Measurements from ENCODE around the gene MRTFB. TPM values are rescaled to one million over a fixed set of nuclear protein-coding genes. Genes with fewer than 3 reads are reported as not detected.
"Not testable (repeated sequence)": the region's sequence is repeated elsewhere in the genome, so short reads cannot be mapped to it uniquely, and the experiment has no call there.

Gene MRTFB
- polyA plus RNA-seq, 3 donors from 2014 or later = 2.1 to 3.6 (median 3.6) TPM

GRCh38 chr16:14047121-14047859 is 23.8 kb upstream of the MRTFB start:
- H3K36me3 Mint-ChIP-seq; H3K9me3 Mint-ChIP-seq; H3K4me1 Mint-ChIP-seq; H3K27me3 Mint-ChIP-seq (ENCODE audit: low read depth in 3 of 3); DNase-seq; H3K27ac Mint-ChIP-seq; H3K4me3 Mint-ChIP-seq: not testable (repeated sequence)

- no peaks in the 10 kb centered on the region for H3K36me3 Mint-ChIP-seq
- H3K4me3 Mint-ChIP-seq = no peak overlapping the region
- DNase-seq = no peak
- no peaks in the 10 kb centered on the region for H3K4me1 Mint-ChIP-seq
- no peak overlapping the region for H3K27ac Mint-ChIP-seq
- H3K27me3 Mint-ChIP-seq (ENCODE audit: low read depth in 3 of 3) = peaks cover 0 to 5% (median 2%) of the 10 kb centered on the region in 3 donors
- no peaks in the 10 kb centered on the region for H3K9me3 Mint-ChIP-seq
Observed at GRCh38 chr16:14050291-14051027, 20.7 kb upstream of the MRTFB start.

- Mint-ChIP-seq H3K27ac (no peak overlapping the region), H3K36me3 (no peaks in the 10 kb centered on the region), H3K4me1 (no peaks in the 10 kb centered on the region), H3K9me3 (no peaks in the 10 kb centered on the region), H3K27me3 (ENCODE audit: low read depth in 3 of 3) (peaks cover under 1 to 5% (median 2%) of the 10 kb centered on the region in 3 donors), H3K4me3 (no peak overlapping the region)
- no peak for DNase-seq
Observed at GRCh38 chr16:14051103-14051729, 19.9 kb upstream of the MRTFB start.

- no peak overlapping the region for H3K4me3 Mint-ChIP-seq
- H3K27me3 Mint-ChIP-seq (ENCODE audit: low read depth in 3 of 3) = peaks cover 0 to 5% (median 2%) of the 10 kb centered on the region in 3 donors
- H3K36me3 Mint-ChIP-seq = no peaks in the 10 kb centered on the region
- no peak overlapping the region for H3K27ac Mint-ChIP-seq
- H3K9me3 Mint-ChIP-seq = peaks cover 0 to 1% (median 0%) of the 10 kb centered on the region in 6 donors
- no peak for DNase-seq
- H3K4me1 Mint-ChIP-seq = no peaks in the 10 kb centered on the region
Observed at GRCh38 chr16:14056970-14057369, 14.1 kb upstream of the MRTFB start.

- DNase-seq = no peak
- Mint-ChIP-seq H3K4me1 (no peaks in the 10 kb centered on the region), H3K36me3 (no peaks in the 10 kb centered on the region), H3K9me3 (peaks cover 0 to 1% (median 0%) of the 10 kb centered on the region in 6 donors), H3K4me3 (no peak overlapping the region), H3K27ac (no peak overlapping the region), H3K27me3 (ENCODE audit: low read depth in 3 of 3) (peaks cover 0 to 5% (median 2%) of the 10 kb centered on the region in 3 donors)
Observed at GRCh38 chr16:14057878-14058382, 13.2 kb upstream of the MRTFB start.

GRCh38 chr16:14061732-14062259 is 9.3 kb upstream of the MRTFB start:
- Mint-ChIP-seq H3K36me3 (no peaks in the 10 kb centered on the region), H3K9me3 (no peaks in the 10 kb centered on the region)

GRCh38 chr16:14062261-14062660 is 8.9 kb upstream of the MRTFB start:
- no peak for DNase-seq
- Mint-ChIP-seq H3K4me1 (no peaks in the 10 kb centered on the region), H3K27ac (no peak overlapping the region), H3K36me3 (no peaks in the 10 kb centered on the region), H3K4me3 (no peak overlapping the region), H3K9me3 (no peaks in the 10 kb centered on the region), H3K27me3 (ENCODE audit: low read depth in 3 of 3) (peaks cover 0 to 4% (median 2%) of the 10 kb centered on the region in 3 donors)

More at GRCh38 chr16:14061732-14062259, 9.3 kb upstream of the MRTFB start:
- Mint-ChIP-seq H3K4me3 (no peak overlapping the region), H3K4me1 (no peaks in the 10 kb centered on the region), H3K27me3 (ENCODE audit: low read depth in 3 of 3) (peaks cover 0 to 5% (median 2%) of the 10 kb centered on the region in 3 donors), H3K27ac (no peak overlapping the region)
- no peak for DNase-seq

- Mint-ChIP-seq H3K4me3 (no peak overlapping the region), H3K9me3 (no peaks in the 10 kb centered on the region), H3K4me1 (no peaks in the 10 kb centered on the region), H3K27me3 (ENCODE audit: low read depth in 3 of 3) (peaks cover 0 to 3% (median 2%) of the 10 kb centered on the region in 3 donors), H3K36me3 (no peaks in the 10 kb centered on the region), H3K27ac (no peak overlapping the region)
- DNase-seq = no peak
Observed at GRCh38 chr16:14063618-14064581, 7.2 kb upstream of the MRTFB start.

GRCh38 chr16:14069818-14070217 is 1.3 kb upstream of the MRTFB start:
- H3K36me3 Mint-ChIP-seq = no peaks in the 10 kb centered on the region
- peaks cover 2 to 3% (median 3%) of the 10 kb centered on the region in 3 donors for H3K27me3 Mint-ChIP-seq (ENCODE audit: low read depth in 3 of 3)
- H3K27ac Mint-ChIP-seq = peak overlapping the region in 1 of 6 donors; percentile 69
- H3K4me1 Mint-ChIP-seq = peaks cover 11 to 16% of the 10 kb centered on the region in 2 donors
- peak overlapping the region; percentile 76 to 86 (median 85) for H3K4me3 Mint-ChIP-seq
- no peak for DNase-seq
- H3K9me3 Mint-ChIP-seq = no peaks in the 10 kb centered on the region

- H3K4me3 Mint-ChIP-seq = peak overlapping the region; percentile 76 to 86 (median 85)
- H3K27me3 Mint-ChIP-seq (ENCODE audit: low read depth in 3 of 3) = peaks cover 2 to 3% (median 3%) of the 10 kb centered on the region in 3 donors
- H3K4me1 Mint-ChIP-seq = peaks cover 11 to 16% of the 10 kb centered on the region in 2 donors
- no peak for DNase-seq
- H3K27ac Mint-ChIP-seq = peak overlapping the region in 5 of 6 donors; percentile 43 to 81 (median 62)
- H3K36me3 Mint-ChIP-seq = no peaks in the 10 kb centered on the region
- no peaks in the 10 kb centered on the region for H3K9me3 Mint-ChIP-seq
Observed at GRCh38 chr16:14070555-14070876, 603 bp upstream of the MRTFB start.

- Mint-ChIP-seq H3K4me3 (peak overlapping the region; percentile 85 to 88 (median 86)), H3K36me3 (peaks cover 0 to 3% (median 0%) of the 10 kb centered on the region in 3 donors), H3K4me1 (peaks cover 11 to 16% of the 10 kb centered on the region in 2 donors), H3K9me3 (no peaks in the 10 kb centered on the region), H3K27me3 (ENCODE audit: low read depth in 3 of 3) (peaks cover 2 to 3% (median 2%) of the 10 kb centered on the region in 3 donors), H3K27ac (peak overlapping the region in 4 of 6 donors; percentile 5 to 80 (median 36))
- DNase-seq = no peak
Observed at GRCh38 chr16:14071576-14072271, 605 bp downstream of the MRTFB start.

GRCh38 chr16:14072360-14072759 is 1.2 kb downstream of the MRTFB start:
- H3K9me3 Mint-ChIP-seq = no peaks in the 10 kb centered on the region

More at GRCh38 chr16:14072360-14072759, 1.2 kb downstream of the MRTFB start:
- peak overlapping the region in 3 of 6 donors; percentile 5 to 80 (median 12) for H3K27ac Mint-ChIP-seq
- H3K4me3 Mint-ChIP-seq = peak overlapping the region; percentile 85 to 88 (median 86)
- H3K4me1 Mint-ChIP-seq = peaks cover 11 to 16% of the 10 kb centered on the region in 2 donors
- H3K36me3 Mint-ChIP-seq = peaks cover 0 to 3% (median 0%) of the 10 kb centered on the region in 3 donors
- peaks cover 2 to 3% (median 2%) of the 10 kb centered on the region in 3 donors for H3K27me3 Mint-ChIP-seq (ENCODE audit: low read depth in 3 of 3)
- DNase-seq = no peak
